Activated T-cell treated with anti-CD3 and anti-CD28 coated beads, Interleukin-2, amount 50 U/mL, for 72 hours (primary cell): Measurements from ENCODE around the gene CENPM. TPM values are rescaled to one million over a fixed set of nuclear protein-coding genes. Genes with fewer than 3 reads are reported as not detected.
A peak's percentile ranks its signal among the peaks of the same experiment; 100 is the strongest.

ENCODE experiments used
- ATAC-seq, 2 donors: fragments of 150-1000 bp; cut with Tn5 transposase; replicated peaks in 1 of 2; 2 replicates each; pipeline ENCODE4 v1.10.0; 2021; ENCODE audit warnings: moderate library complexity in 2 of 2, mild to moderate bottlenecking in 1 of 2
- DNase-seq, 2 donors: peaks; one replicate each; pipeline ENCODE4 v3.0.0; 2021 to 2022; ENCODE audit warnings: mixed read lengths in 1 of 2
- H3K27ac Mint-ChIP-seq: one replicate; pipeline ENCODE4 v1.8.0; 2022; ENCODE audit warnings: mild to moderate bottlenecking, moderate library complexity, mixed read lengths
- H3K27me3 Mint-ChIP-seq: one replicate; pipeline ENCODE4 v1.8.0; 2022; ENCODE audit warnings: low read depth, mixed read lengths
- H3K36me3 Mint-ChIP-seq, 2 donors: one replicate each; pipeline ENCODE4 v1.8.0; 2022; ENCODE audit warnings: mixed read lengths in 2 of 2, mild to moderate bottlenecking in 1 of 2; ENCODE audit not compliant: insufficient read depth in 2 of 2
- H3K4me1 Mint-ChIP-seq: one replicate; pipeline ENCODE4 v1.8.0; 2022; ENCODE audit warnings: low read depth, mixed read lengths
- H3K4me3 Mint-ChIP-seq, 2 donors: one replicate each; pipeline ENCODE4 v1.8.0; 2022; ENCODE audit warnings: mild to moderate bottlenecking in 2 of 2, mixed read lengths in 2 of 2, moderate library complexity in 2 of 2
- H3K9me3 Mint-ChIP-seq, 2 donors: one replicate each; pipeline ENCODE4 v1.8.0; 2022; ENCODE audit warnings: mixed read lengths in 2 of 2
- total RNA-seq, 2 donors: library from RNA; stranded (reverse); gene quantifications; one replicate each; pipeline ENCODE4 v1.2.3, GENCODE V29; 2022

The CENPM gene
- total RNA-seq, 2 donors from 2014 or later: 66.1 to 74.5 TPM

DNA sequence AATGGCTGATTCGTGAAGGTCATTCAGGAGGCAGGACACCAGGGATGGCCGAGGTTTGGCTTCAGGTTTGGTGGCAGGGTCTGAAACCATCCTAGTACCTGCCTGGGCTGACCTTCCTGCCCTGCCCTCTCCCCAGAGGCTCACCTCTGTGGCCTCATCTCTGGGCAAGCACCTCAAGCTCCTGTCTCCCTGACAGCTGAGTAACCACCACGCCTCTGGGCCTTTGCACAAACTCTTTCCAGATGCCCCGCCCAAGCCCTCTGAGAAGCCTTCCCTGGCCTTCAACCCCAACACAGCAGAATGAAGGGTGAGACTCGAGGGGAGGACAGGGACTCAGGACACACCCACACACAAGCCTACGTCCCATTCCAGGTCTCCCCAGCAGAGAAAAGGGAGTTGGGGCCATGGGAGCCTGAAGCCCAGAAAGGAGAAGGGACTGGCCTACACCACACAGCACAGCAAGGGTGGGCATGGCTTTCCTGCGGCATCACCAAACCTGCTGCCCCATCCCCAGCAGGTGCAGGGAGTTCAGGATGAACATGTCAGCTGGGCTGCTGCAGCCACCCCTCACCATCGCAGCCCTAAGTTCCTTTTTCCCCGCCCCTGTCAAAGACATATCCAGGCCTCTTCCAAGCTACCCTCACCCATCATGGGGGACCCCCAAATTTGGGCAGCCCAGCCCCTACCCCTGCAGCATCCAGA lies 34.5 kb downstream of the CENPM start:
- H3K4me3 Mint-ChIP-seq: peak overlapping the region; percentile 25 to 74
- no peak overlapping the region for H3K27ac Mint-ChIP-seq
- peaks cover 50% of the 10 kb centered on the region for H3K4me1 Mint-ChIP-seq
- peaks cover 40% of the 10 kb centered on the region for H3K27me3 Mint-ChIP-seq
- H3K9me3 Mint-ChIP-seq: no peaks in the 10 kb centered on the region
- ATAC-seq: no peak
- H3K36me3 Mint-ChIP-seq: peaks cover 0 to 3% of the 10 kb centered on the region in 2 donors
- DNase-seq: no peak

DNA sequence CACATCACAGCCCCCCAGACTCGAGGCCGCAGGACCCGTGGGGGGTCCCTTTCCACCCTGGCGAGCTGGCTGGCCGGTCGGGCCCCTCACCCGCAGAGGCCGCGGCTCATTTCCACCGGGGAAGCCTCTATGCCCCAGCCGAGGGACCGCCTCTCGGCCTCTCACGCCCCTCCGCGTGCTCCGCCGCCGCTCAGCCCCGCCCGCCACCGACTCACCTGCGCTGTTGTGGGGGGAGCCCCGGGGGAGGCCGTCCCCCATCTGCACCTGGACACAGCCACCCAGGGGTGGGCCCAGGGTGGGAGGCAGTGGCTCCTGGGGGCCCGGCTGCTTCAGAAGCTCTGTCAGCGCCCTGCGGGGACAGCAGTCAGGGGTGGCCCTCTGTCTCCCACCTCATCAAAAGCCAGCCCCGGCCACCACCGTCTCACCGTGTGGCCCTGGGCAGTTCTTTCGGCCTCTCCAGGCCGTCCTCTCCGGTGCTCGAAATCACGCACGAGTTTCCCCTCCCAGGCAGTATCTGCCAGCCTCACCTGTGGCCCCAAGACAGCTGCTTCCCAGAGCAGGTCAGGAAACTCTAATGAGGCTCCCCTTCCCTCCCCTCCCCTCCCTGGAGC lies 35.8 kb downstream of the CENPM start:
- no peaks in the 10 kb centered on the region for H3K9me3 Mint-ChIP-seq
- peaks cover 0 to 3% of the 10 kb centered on the region in 2 donors for H3K36me3 Mint-ChIP-seq
- peak overlapping the region; percentile 63 to 74 for H3K4me3 Mint-ChIP-seq
- no peak overlapping the region for H3K27ac Mint-ChIP-seq
- ATAC-seq (peak in 1 of 2 donors; percentile 6), DNase-seq (no peak)
- peaks cover 54% of the 10 kb centered on the region for H3K4me1 Mint-ChIP-seq
- peaks cover 34% of the 10 kb centered on the region for H3K27me3 Mint-ChIP-seq

DNA sequence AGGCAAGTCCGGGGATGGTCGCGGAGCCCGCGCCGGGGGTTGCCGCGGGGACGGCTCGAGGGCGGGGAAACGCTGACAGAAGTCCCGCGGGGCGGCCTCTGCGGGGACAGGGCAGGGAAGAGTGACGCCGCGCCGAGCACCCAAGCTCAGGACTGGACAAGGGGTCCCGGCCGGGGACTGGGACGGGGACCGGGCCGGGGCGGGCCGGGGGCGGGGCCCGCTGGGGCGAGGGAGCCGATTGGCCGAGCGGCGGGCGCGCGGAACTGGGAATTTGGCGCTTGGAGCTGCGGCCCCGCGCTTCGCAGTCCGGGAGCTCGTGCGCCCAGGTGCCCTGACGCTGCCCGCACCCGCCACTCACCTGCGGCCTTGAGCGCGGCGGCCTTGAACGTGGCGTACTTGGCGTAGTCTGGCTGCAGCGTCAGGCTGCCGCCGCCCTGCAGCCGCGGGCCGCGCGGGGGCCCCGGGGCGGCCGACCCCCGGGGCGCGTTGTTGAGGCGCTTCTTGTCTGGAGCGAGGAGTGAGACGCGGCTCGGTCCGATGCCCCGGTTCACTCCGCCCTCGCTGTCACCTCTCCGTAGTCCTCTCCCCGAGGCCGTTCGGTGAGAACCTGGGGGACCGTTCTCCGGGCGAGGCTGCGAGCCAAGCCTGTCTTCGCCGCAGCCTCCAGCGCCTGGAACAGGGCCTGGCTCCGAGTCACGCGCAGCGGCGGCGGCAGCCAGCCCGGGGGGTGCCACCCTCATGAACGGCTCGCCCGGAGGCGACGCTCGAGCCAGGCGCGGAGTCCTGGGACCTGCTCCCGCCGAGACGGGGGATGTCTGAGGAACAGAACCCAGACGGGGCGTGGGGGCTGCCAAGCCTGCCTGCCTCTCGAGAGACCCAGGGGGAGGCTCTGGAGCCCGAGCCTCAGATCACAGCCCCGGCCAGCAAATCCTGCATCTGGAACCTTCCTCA lies 36.6 kb downstream of the CENPM start:
- Mint-ChIP-seq H3K27me3 (peaks cover 27% of the 10 kb centered on the region), H3K9me3 (no peaks in the 10 kb centered on the region), H3K4me1 (peaks cover 46% of the 10 kb centered on the region), H3K27ac (no peak overlapping the region), H3K36me3 (peaks cover 0 to 3% of the 10 kb centered on the region in 2 donors), H3K4me3 (peak overlapping the region; percentile 63 to 72)
- ATAC-seq (peak; percentile 21 to 32), DNase-seq (peak; percentile 42 to 45)

DNA sequence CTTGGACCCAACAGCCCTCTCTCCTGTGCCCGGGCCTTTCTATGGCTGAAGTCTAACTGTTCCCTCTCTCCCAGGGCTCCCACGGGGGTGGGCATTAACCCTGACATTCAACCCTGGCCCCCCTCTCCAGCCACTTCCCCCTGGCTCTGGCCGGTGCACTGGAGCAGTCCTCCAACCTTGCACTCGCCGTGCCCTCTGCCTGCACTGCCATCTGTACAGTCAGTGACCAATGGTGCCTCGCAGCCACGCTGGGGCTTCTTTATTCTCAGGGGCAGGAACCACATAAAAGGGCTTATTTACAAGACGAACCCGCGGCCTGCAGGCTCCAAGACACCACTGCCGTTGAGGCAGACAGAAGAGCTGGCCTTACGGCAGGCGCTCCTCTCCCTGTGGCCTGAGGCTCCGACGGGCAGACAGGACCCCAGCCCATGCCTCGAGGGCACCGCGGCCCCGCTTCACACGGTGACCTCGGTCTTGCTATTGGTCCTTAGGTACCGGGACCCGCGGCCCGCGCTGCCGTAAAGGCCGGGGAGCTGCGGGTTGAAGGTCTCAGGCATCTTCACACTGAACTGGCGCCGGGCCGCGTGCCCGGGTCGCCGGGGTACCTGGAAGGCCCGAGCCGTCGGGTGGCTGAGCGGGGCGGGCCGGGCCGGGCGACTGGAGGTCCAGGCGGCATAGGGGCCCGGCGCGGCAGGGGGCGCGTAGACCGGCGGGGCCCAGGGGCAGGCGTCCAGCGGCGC lies 37.5 kb downstream of the CENPM start:
- no peak for ATAC-seq
- Mint-ChIP-seq H3K27me3 (peaks cover 25% of the 10 kb centered on the region), H3K4me1 (peaks cover 45% of the 10 kb centered on the region), H3K4me3 (peak overlapping the region; percentile 11 to 53), H3K9me3 (no peaks in the 10 kb centered on the region), H3K36me3 (peaks cover 0 to 3% of the 10 kb centered on the region in 2 donors), H3K27ac (no peak overlapping the region)
- DNase-seq: no peak

DNA sequence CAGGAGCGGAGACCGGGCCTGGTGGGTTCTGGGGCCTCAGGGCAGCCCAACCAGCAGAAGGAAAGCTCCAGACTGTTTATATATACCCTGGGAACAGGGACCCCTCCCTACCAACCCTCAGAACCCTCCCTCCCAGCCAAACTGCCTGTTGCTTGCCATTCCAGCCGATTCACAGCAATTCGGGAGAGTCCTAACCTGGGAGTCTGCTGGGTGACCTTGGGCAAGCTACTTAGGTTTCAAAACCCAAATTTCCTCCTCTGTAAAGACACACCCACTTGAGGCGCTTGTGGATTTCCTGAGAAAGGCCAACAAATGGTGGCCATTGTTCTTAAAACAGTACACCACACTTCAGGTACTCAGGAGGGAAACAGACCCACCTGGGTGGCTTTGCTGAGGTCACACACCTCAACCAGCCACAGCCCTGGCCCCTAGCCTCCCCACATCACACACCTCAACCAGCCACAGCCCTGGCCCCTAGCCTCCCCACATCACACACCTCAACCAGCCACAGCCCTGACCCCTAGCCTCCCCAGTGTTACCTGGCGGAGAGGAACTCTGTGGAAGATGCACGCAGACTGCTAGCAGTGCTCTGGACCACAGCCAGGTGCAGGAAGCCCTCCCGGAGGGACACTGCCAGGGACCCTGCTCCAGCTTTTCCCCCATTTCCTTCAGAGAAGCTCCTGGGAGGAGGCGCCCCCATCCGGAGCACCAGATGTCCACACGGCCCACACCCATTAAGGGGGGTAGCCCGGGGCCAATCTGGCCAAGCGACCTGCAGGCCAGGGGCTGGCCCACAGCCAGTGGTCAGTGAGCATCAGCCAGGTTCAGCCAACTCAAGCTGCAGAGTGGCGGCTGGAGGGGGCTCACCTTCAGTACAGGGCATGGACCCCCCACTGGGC lies 38.3 kb downstream of the CENPM start:
- Mint-ChIP-seq H3K9me3 (no peaks in the 10 kb centered on the region), H3K4me1 (peaks cover 45% of the 10 kb centered on the region), H3K36me3 (peaks cover 0 to 3% of the 10 kb centered on the region in 2 donors), H3K27me3 (peaks cover 25% of the 10 kb centered on the region), H3K4me3 (peak overlapping the region in 1 of 2 donors; percentile 59), H3K27ac (peak overlapping the region; percentile 60)
- no peak for DNase-seq
- peak; percentile 11 to 16 for ATAC-seq

DNA sequence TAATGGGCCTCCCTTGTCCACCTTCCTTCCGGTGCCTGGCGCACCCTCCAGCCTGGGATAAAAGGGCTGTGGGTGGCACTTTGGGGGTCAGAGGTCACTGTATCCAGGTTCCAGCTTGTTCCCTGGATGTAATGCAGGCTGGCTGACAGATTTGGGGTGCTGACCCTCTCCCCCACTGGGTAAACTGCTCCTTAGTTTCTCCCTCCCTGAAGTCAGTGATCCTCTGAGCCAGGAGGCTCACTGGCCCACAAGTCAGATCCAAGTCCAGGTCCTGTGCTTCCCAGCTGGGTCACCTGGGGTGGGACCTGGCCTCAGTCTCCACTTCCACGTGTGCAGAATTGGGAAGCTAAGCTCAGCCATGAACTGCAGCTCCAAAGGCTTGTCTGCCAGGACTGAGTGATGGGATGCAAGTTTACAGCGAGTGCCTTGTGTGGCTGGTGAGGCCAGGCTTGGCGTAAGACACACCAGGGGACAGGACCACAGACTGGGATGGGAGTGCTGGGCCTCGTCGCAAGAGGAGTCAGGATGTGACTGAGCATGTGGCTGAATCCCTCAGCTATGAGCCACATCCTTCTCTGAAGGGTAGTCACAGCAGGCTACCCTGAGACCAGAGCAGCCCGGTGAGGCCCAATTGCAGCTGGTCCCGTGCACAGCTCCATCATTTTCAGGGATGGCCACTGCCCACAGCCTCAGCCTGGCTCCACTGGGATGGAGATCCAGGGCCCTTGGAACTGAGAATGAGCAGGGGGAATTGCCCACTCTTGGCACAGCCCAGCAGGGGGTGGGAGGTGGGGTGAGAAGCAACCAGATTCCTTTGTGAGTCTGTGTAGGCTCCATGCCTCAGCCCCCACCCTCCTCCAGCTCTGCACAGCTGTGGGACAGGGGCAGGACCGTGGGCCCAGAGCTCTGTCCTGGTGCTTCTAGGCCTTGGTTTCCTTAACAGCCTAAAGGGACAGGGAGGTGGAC lies 39.2 kb downstream of the CENPM start:
- H3K4me1 Mint-ChIP-seq: peaks cover 37% of the 10 kb centered on the region
- peaks cover 16% of the 10 kb centered on the region for H3K27me3 Mint-ChIP-seq
- H3K4me3 Mint-ChIP-seq: no peak overlapping the region
- H3K27ac Mint-ChIP-seq: no peak overlapping the region
- H3K9me3 Mint-ChIP-seq: no peaks in the 10 kb centered on the region
- peaks cover 0 to 5% of the 10 kb centered on the region in 2 donors for H3K36me3 Mint-ChIP-seq
- ATAC-seq (peak in 1 of 2 donors; percentile 29), DNase-seq (no peak)

DNA sequence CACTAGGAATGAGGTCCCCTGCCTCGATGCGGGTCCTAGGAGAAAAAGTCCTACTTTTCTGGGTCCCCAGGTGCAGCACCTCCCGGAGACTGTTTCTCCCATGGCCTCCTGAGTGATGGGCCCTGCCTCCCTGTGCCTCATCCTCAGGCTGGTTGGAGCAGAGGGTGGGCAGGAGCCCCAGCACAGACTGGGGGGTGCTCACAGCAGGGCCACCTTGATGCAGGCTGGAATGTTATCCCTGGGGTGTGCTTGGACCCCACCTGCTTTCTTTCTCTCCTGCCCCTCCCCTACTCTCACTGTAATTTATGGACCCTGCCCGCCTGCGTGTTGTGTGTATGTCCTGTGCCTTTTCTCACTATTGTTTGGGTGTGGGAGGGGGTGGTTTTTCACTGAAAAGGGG lies 40.1 kb downstream of the CENPM start:
- Mint-ChIP-seq H3K4me1 (peaks cover 30% of the 10 kb centered on the region), H3K9me3 (no peaks in the 10 kb centered on the region)
- no peak for ATAC-seq

DNA sequence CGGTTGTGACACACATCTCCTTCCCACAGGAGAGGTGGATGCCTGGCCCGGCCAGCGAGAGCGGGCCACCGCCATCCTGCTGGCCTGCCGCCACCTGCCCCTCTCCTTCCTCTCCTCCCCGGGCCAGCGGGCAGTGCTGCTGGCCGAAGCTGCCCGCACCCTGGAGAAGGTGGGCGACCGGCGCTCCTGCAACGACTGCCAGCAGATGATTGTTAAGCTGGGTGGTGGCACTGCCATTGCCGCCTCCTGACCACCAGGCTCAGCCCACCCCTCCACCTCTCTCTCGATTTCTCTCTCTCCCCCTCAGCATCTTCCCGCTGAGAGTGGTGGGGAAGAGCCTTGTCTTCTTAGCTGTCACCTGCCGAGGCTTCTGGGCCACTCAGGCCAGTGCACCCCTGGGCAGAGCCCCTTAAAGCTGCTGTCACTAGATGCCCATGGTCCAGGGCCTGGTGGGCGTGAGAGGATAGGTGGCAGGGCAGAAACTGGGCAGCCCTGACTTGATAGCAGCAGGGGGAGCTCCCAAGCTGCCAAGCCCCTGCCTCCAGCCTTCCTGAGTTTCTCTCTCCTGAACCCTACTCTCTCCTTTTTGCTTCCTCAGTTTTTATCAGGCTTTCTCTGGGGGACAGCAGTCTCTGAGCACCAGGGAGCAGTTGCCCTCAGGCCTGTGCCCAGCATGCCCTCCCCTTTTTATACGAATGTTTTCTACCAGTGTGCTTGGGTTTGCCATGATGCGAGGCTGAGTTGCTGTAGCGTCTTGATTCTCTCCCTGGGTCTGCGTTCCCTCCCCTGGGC lies 41.3 kb downstream of the CENPM start:
- no peak for ATAC-seq
- Mint-ChIP-seq H3K36me3 (peaks cover 0 to 5% of the 10 kb centered on the region in 2 donors), H3K4me1 (peaks cover 22% of the 10 kb centered on the region), H3K4me3 (no peak overlapping the region), H3K27me3 (no peaks in the 10 kb centered on the region), H3K27ac (no peak overlapping the region), H3K9me3 (no peaks in the 10 kb centered on the region)
- DNase-seq: no peak

More for the DNA sequence above, 40.1 kb downstream of the CENPM start:
- H3K27me3 Mint-ChIP-seq: peaks cover 7% of the 10 kb centered on the region
- H3K36me3 Mint-ChIP-seq: peaks cover 0 to 4% of the 10 kb centered on the region in 2 donors
- no peak overlapping the region for H3K27ac Mint-ChIP-seq
- no peak for DNase-seq
- no peak overlapping the region for H3K4me3 Mint-ChIP-seq

DNA sequence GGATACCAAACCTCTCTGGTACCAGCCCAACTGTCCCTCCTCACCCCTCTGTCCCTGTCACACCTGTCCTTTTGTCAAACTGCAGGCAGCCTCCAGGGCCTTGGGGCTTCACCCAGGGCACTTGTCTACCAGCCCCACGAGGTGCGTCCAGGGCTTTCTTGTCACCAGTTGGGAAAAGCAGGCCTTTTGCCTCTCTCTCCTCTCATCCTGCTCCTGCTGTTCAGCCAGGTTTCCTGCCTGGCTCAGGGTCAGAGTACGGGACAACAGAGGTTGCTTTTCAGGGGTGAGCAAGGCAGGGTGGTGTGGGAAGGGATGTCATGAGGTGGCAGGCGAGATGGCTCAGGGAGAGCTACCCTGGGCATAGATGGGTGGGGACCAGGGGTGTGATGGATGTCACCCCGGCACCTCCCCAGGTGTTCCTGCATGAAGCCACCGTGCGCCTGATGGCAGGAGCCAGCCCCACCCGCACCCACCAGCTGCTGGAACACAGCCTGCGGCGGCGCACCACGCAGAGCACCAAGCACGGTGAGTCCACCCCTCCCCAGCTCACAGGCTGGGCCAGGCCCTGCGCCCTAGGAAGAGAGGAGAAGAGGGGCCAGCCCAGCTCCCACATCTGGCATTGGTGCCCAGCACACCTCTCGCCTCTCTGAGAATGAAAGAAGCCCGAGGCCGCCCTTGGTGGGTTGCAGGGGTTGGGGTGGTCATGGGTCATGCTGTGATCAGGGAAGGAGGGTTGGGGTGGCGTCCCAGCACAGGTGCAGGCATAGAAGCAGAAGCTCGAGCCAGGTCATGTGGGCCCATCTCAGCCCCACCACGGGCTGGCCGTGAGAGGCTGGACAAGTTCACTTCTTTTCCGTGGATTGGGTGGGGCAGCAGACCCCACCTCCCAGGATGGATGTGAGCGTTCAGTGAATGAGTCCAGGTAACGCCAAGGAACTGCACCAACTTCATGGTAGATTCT lies 42.2 kb downstream of the CENPM start:
- peaks cover 0 to 5% of the 10 kb centered on the region in 2 donors for H3K36me3 Mint-ChIP-seq
- ATAC-seq (no peak), DNase-seq (no peak)
- no peak overlapping the region for H3K27ac Mint-ChIP-seq
- no peak overlapping the region for H3K4me3 Mint-ChIP-seq
- H3K4me1 Mint-ChIP-seq: peaks cover 22% of the 10 kb centered on the region
- no peaks in the 10 kb centered on the region for H3K9me3 Mint-ChIP-seq
- H3K27me3 Mint-ChIP-seq: no peaks in the 10 kb centered on the region
